Right lobe of liver (tissue), 6 donors: Measurements from ENCODE around the gene TCAP. TPM values are rescaled to one million over a fixed set of nuclear protein-coding genes. Genes with fewer than 3 reads are reported as not detected.

Source experiments
- ATAC-seq, 4 donors: fragments of 200-7000 bp; cut with Tn5 transposase; one replicate each; pipeline ENCODE4 v1.9.1; 2020; ENCODE audit warnings: mild to moderate bottlenecking in 4 of 4, moderate library complexity in 4 of 4
- DNase-seq, 3 donors: peaks; one replicate each; pipeline ENCODE4 v3.0.0-alpha.2; 2020
- H3K27ac ChIP-seq, 3 donors: fragments of 200-600 bp; one replicate each; pipeline ENCODE4 v1.8.0; 2022
- H3K27me3 ChIP-seq, 2 donors: fragments of 200-600 bp; one replicate each; pipeline ENCODE4 v1.8.0; 2022
- H3K36me3 ChIP-seq, 4 donors: fragments of 200-600 bp; sonication (generic) in 1 of 4; one replicate each; pipeline versions ENCODE4 v1.5.1 to v1.8.0; 2017 to 2022; ENCODE audit warnings: control low read depth in 1 of 4
- H3K4me1 ChIP-seq, 4 donors: fragments of 200-600 bp; sonication (generic) in 1 of 4; one replicate each; pipeline versions ENCODE4 v1.5.1 to v1.8.0; 2017 to 2022; ENCODE audit warnings: control low read depth in 1 of 4
- H3K4me3 ChIP-seq, 3 donors: fragments of 200-600 bp; one replicate each; pipeline ENCODE4 v1.8.0; 2022
- H3K9me3 ChIP-seq, 4 donors: fragments of 200-600 bp; sonication (generic) in 1 of 4; one replicate each; pipeline versions ENCODE4 v1.5.1 to v1.8.0; 2017 to 2022; ENCODE audit warnings: control low read depth in 1 of 4
- CTCF ChIP-seq, 4 donors: fragments of 200-600 bp in 3 of 4; fragments of 450-650 bp in 1 of 4; IDR thresholded peaks; one replicate each; pipeline versions ENCODE4 v1.5.1 to v1.8.0; 2016 to 2022; ENCODE audit warnings: antibody characterized with exemption in 4 of 4, mild to moderate bottlenecking in 2 of 4
- POLR2A ChIP-seq: fragments of 450-650 bp; IDR thresholded peaks from one replicate; pipeline ENCODE4 v1.6.1; 2017; ENCODE audit warnings: antibody characterized with exemption, mild to moderate bottlenecking
- WGBS: methylation state at CpG from one replicate; pipeline ENCODE4 v1.1.6; 2018; ENCODE audit warnings: low coverage, low lambda C conversion rate; ENCODE audit not compliant: insufficient coverage; ENCODE audit errors: missing lambda C conversion rate; 5-methylcytosine and 5-hydroxymethylcytosine counted together
- intact Hi-C, 2 donors: fragments of 100-400 bp; cut with DNase I; formaldehyde crosslinking; loops; one replicate each; pipeline versions ENCODE4 v1.11.2 to v1.14.1; 2022
- total RNA-seq, 6 experiments: library from RNA; depleted of rRNA in 2 of 6; stranded (reverse); fragments of >200 nt in 2 of 6; fragmentation: NEBNext Ultra II Directional in 3 of 6; extraction: Animal tissue kit (Norgen Biotek cat#: 25700) in 3 of 6; gene quantifications; one replicate each; pipeline versions ENCODE4 v1.1.0 to v1.2.4, GENCODE V29; 2016 to 2023
- donor health status: DM: no; HTN: yes; CAD: no.
- donor health status: DM: no; HTN: no; CAD: no.
- donor health status: DM: no; HTN: no; CAD: no.
- donor health status: DM: no; HTN: yes; CAD: no.
- donor health status: DM: no; HTN: yes; CAD: no.

TCAP gene
- total RNA-seq, 6 experiments from 2014 or later: 0.49 to 4.3 (median 1.1) TPM

- Histone ChIP-seq H3K27ac (no peak overlapping the region), H3K4me1 (peaks cover 0 to 7% (median 0%) of the 10 kb centered on the region in 4 donors), H3K27me3 (no peaks in the 10 kb centered on the region), H3K9me3 (no peaks in the 10 kb centered on the region), H3K36me3 (no peaks in the 10 kb centered on the region), H3K4me3 (no peak overlapping the region)
- WGBS: 58% methylated on average over 14 of the region's 14 CpGs
- TF ChIP-seq POLR2A (no peak), CTCF (IDR thresholded peaks at IDR 0.05) (peak; percentile 62 to 89 (median 72))
- DNase-seq (peak in 1 of 3 donors; percentile 66), ATAC-seq (peak; percentile 54 to 80 (median 70))
- intact Hi-C loops: no loop called here
Observed at GRCh38 chr17:39653662-39654331, 11.4 kb upstream of the TCAP start.

GRCh38 chr17:39655105-39655504, 10.0 kb upstream of the TCAP start:
- intact Hi-C loops: no loop called here
- 78% methylated on average over 2 of the region's 2 CpGs for WGBS

GRCh38 chr17:39658346-39658745, 6.8 kb upstream of the TCAP start:
- no peaks in the 10 kb centered on the region for H3K27me3 ChIP-seq
- H3K4me3 ChIP-seq: no peak overlapping the region
- no peaks in the 10 kb centered on the region for H3K9me3 ChIP-seq
- peaks cover 0 to 14% (median 4%) of the 10 kb centered on the region in 4 donors for H3K4me1 ChIP-seq
- TF ChIP-seq CTCF (IDR thresholded peaks at IDR 0.05): no peak
- TF ChIP-seq POLR2A: no peak
- ATAC-seq: no peak
- DNase-seq: no peak
- no peak overlapping the region for H3K27ac ChIP-seq
- intact Hi-C loops: no loop called here
- WGBS: 80% methylated on average over 1 of the region's 11 CpGs
- no peaks in the 10 kb centered on the region for H3K36me3 ChIP-seq

More at GRCh38 chr17:39655105-39655504, 10.0 kb upstream of the TCAP start:
- DNase-seq (no peak), ATAC-seq (no peak)
- Histone ChIP-seq H3K4me3 (no peak overlapping the region), H3K27me3 (no peaks in the 10 kb centered on the region), H3K36me3 (no peaks in the 10 kb centered on the region), H3K27ac (no peak overlapping the region), H3K4me1 (peaks cover 0 to 7% (median 0%) of the 10 kb centered on the region in 4 donors), H3K9me3 (no peaks in the 10 kb centered on the region)
- no peak for TF ChIP-seq CTCF (IDR thresholded peaks at IDR 0.05)
- TF ChIP-seq POLR2A: no peak

GRCh38 chr17:39658760-39659159, 6.4 kb upstream of the TCAP start:
- no peaks in the 10 kb centered on the region for H3K36me3 ChIP-seq
- DNase-seq (no peak), ATAC-seq (no peak)
- 100% methylated on average over 1 of the region's 3 CpGs for WGBS
- H3K4me1 ChIP-seq: peaks cover 0 to 16% (median 6%) of the 10 kb centered on the region in 4 donors
- H3K27ac ChIP-seq: peak overlapping the region in 1 of 3 donors; percentile 33
- intact Hi-C loops: no loop called here
- TF ChIP-seq CTCF (IDR thresholded peaks at IDR 0.05) (no peak), POLR2A (no peak)
- no peaks in the 10 kb centered on the region for H3K27me3 ChIP-seq
- H3K4me3 ChIP-seq: no peak overlapping the region
- H3K9me3 ChIP-seq: no peaks in the 10 kb centered on the region
